Activated T-helper 1 cell treated with anti-CD3 and anti-CD28 coated beads, Interleukin-12 subunit alpha, Interleukin-12 subunit beta, Interleukin-2, Interleukin-4 antibody, amounts not matched to agents 30 ng/mL and 10 ng/mL and 1 ng/mL, durations not matched to agents 14 hours and 24 hours and 36 hours (primary cell): ENCODE data around the gene TTLL6. TPM values are rescaled to one million over a fixed set of nuclear protein-coding genes. Genes with fewer than 3 reads are reported as not detected.
"Not testable (repeated sequence)": the region's sequence is repeated elsewhere in the genome, so short reads cannot be mapped to it uniquely, and the experiment has no call there.

Source experiments
- DNase-seq: peaks from one replicate; pipeline ENCODE4 v3.0.0; 2021; ENCODE audit warnings: low spot score
- H3K27ac Mint-ChIP-seq: one replicate; pipeline ENCODE4 v1.8.0; 2021; ENCODE audit warnings: mild to moderate bottlenecking, mixed read lengths
- H3K27me3 Mint-ChIP-seq: one replicate; pipeline ENCODE4 v1.8.0; 2022; ENCODE audit warnings: mild to moderate bottlenecking, moderate library complexity, mixed read lengths; ENCODE audit not compliant: insufficient read depth
- H3K36me3 Mint-ChIP-seq: one replicate; pipeline ENCODE4 v1.8.0; 2021; ENCODE audit warnings: low read depth, mixed read lengths
- H3K4me1 Mint-ChIP-seq: one replicate; pipeline ENCODE4 v1.8.0; 2021; ENCODE audit warnings: low read depth, mixed read lengths
- H3K4me3 Mint-ChIP-seq: one replicate; pipeline ENCODE4 v1.8.0; 2021; ENCODE audit warnings: mild to moderate bottlenecking, moderate library complexity, mixed read lengths
- H3K9me3 Mint-ChIP-seq: one replicate; pipeline ENCODE4 v1.8.0; 2021; ENCODE audit warnings: mixed read lengths
- intact Hi-C: fragments of 100-400 bp; cut with micrococcal nuclease; formaldehyde crosslinking; loops from one replicate; pipeline ENCODE4 v1.15.1; 2024
- total RNA-seq: library from RNA; stranded (reverse); gene quantifications from 2 replicates; pipeline ENCODE4 v1.2.3, GENCODE V29; 2022

Gene TTLL6
- total RNA-seq, 1 donor from 2014 or later, result not detected

DNA sequence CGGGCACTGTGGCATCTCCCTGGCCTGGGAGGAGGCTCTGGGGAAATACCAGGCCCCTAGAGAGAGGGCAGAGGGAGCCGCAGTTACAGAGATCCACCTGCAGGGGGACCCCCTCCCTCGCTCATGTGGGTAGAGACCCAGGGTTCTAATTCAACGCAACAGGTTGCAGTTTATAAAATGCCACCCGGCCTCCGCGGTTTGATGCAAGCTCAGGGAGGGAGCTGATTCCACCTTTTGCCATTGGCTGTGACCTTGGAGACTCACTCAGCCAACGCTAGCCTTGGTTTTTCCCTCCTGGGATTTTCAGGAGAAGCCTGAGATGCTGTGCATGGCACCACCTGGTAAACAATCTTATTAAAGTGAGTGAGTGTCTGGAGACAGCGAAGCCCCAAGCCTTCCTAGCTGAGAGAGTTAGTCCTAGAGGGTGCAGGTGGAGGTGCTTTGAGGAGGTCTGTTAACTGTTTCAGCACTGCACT, 12.1 kb downstream of the TTLL6 start:
- Mint-ChIP-seq H3K36me3 (no peaks in the 10 kb centered on the region), H3K4me1 (no peaks in the 10 kb centered on the region), H3K27me3 (peaks cover 27% of the 10 kb centered on the region), H3K9me3 (no peaks in the 10 kb centered on the region), H3K27ac (no peak overlapping the region), H3K4me3 (no peak overlapping the region)
- peak; percentile 54 for DNase-seq
- intact Hi-C loops, result loop anchor here (1.0 to 5.0 kb wide), 5 partner anchors 37 to 227 kb away; no protein-coding TSS in a partner anchor

- Mint-ChIP-seq H3K9me3 (no peaks in the 10 kb centered on the region), H3K4me1 (no peaks in the 10 kb centered on the region), H3K36me3 (no peaks in the 10 kb centered on the region), H3K27me3 (peaks cover 33% of the 10 kb centered on the region), H3K4me3 (no peak overlapping the region), H3K27ac (no peak overlapping the region)
- intact Hi-C loops, result no loop called here
- no peak for DNase-seq
These were observed 16.3 kb downstream of the TTLL6 start for GRCh38 chr17:48800626-48801217.

DNA sequence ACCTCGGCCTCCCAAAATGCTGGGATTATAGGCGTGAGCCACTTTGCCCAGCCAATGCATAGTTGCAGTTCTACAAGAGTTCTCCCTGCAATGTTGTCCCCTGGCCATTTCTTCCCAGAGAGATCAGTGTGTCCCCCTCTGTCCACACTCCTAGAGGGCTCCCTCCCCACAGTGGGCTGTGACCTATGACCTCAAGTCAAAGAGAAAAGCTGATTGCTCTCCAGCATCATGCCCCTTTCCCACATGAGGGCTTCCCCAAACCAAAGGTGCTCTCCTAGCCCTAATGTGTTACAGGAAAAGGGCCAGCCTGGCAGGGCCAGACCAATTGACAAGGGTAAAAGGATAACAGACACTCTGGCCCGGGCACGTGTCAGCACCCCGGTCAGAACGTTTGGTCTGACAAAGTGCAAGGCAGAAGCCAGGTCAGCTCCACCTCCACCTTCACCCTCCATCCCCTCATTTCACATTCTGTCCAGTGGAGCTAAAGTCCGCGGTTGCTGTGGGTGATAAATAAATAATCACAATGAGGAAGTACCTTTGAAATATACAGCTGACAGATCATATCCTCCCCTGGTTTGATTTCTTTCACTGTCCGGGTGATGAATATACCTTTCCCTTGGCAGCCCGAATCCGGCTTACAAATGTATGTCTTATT, 17.8 kb downstream of the TTLL6 start:
- H3K4me1 Mint-ChIP-seq, result no peaks in the 10 kb centered on the region
- no peaks in the 10 kb centered on the region for H3K36me3 Mint-ChIP-seq
- intact Hi-C loops, result loop anchor here (10.0 kb wide), 1 partner anchor 74 kb away; the partner anchor contains the start of genes HOXB13, PRAC1 and PRAC2
- H3K4me3 Mint-ChIP-seq, result no peak overlapping the region
- no peak for DNase-seq
- no peaks in the 10 kb centered on the region for H3K9me3 Mint-ChIP-seq
- peaks cover 28% of the 10 kb centered on the region for H3K27me3 Mint-ChIP-seq
- H3K27ac Mint-ChIP-seq, result no peak overlapping the region

- H3K27ac Mint-ChIP-seq, H3K4me3 Mint-ChIP-seq, DNase-seq, H3K36me3 Mint-ChIP-seq, H3K9me3 Mint-ChIP-seq: not testable (repeated sequence)
- intact Hi-C loops, result loop anchor here (10.0 kb wide), 1 partner anchor 71 kb away; the partner anchor contains the start of genes HOXB13, PRAC1 and PRAC2
- peaks cover 13% of the 10 kb centered on the region for H3K4me1 Mint-ChIP-seq
- peaks cover 34% of the 10 kb centered on the region for H3K27me3 Mint-ChIP-seq
These were observed 20.9 kb downstream of the TTLL6 start for GRCh38 chr17:48796163-48796522.

DNA sequence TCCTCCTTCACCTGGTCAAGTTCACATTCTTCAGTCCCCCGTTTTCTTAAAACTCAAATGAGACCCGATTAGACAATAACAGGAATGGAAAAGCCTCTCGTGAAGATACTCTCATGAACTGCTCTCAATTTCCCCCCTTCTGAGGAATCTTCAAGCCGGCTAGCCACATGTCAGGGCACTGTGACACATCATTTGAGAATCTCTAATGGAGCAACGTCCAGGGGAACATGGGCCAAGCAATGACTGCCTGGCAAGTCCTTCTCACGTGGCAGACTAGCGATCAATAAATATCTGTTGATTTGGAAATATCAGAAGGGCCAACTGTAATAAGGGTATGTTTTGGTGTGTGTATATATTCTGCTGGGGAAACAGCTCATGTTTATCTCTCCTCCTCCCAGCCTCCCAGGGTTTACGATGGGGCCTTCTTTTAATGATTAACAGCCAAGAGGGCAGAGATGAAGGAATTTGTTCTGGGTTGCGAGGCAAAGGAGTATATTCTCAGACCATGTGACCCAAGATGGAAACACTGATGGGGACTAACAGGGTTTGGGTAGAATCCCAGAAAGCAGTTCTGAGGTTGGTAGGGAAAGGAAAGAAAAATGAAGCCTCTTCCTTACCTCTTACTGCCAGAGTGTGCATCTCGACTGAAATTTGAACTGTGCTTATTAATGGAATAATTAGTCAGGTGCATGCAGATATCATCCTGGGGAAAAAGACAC, 21.4 kb downstream of the TTLL6 start:
- Mint-ChIP-seq H3K9me3 (no peaks in the 10 kb centered on the region), H3K27ac (no peak overlapping the region), H3K4me1 (peaks cover 14% of the 10 kb centered on the region), H3K36me3 (no peaks in the 10 kb centered on the region), H3K27me3 (peaks cover 32% of the 10 kb centered on the region), H3K4me3 (no peak overlapping the region)
- intact Hi-C loops, result loop anchor here (10.0 kb wide), 1 partner anchor 71 kb away; the partner anchor contains the start of genes HOXB13, PRAC1 and PRAC2
- no peak for DNase-seq

DNA sequence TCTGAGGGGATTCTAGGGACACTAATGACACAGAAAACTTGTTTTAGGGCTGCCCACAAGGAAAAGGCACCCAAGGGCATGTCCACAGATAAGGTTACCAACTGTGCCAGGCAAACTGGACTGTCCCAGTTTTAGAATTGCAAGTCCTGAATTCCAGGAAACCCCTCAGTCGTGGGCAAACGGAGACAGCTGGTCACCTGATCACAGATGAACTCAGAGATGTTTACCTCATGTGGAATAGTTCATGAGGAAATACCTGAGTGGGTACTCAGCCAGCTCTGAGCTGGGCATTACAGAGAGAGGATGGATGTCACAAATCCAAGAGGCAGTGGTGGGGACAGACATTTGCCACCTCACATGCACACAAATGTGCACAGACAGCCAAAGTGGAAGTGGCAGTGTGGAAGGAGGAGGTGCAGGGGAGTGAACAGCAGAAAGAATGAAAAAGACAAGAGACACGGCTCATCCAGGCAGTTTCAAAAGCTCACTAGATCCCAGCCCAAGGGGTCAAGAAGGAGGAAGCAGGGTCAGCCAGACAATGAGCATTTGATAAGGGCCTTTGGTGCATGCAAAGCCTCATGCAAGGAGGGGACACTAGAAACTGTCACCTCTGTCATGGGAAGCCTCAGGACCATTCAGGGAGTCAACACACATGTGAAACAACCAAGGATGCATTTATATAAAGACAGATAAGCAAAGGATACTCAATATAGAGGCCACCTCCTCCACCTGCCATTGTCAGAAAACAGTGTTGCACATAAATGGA, 24.8 kb downstream of the TTLL6 start:
- Mint-ChIP-seq H3K27ac (no peak overlapping the region), H3K36me3 (no peaks in the 10 kb centered on the region), H3K4me3 (no peak overlapping the region), H3K9me3 (no peaks in the 10 kb centered on the region), H3K27me3 (peaks cover 40% of the 10 kb centered on the region), H3K4me1 (peaks cover 14% of the 10 kb centered on the region)
- no peak for DNase-seq
- intact Hi-C loops, result loop anchor here (10.0 kb wide), 1 partner anchor 67 kb away; the partner anchor contains the start of genes HOXB13, PRAC1 and PRAC2

- Mint-ChIP-seq H3K27ac (no peak overlapping the region), H3K36me3 (no peaks in the 10 kb centered on the region), H3K27me3 (peaks cover 42% of the 10 kb centered on the region), H3K4me3 (no peak overlapping the region), H3K9me3 (no peaks in the 10 kb centered on the region), H3K4me1 (peaks cover 14% of the 10 kb centered on the region)
- intact Hi-C loops, result loop anchor here (2.0 to 10.0 kb wide), 2 partner anchors 67 to 113 kb away; partner anchors contain the start of genes HOXB13, PRAC1 and PRAC2
- no peak for DNase-seq
These were observed 25.6 kb downstream of the TTLL6 start for GRCh38 chr17:48791128-48792032.

GRCh38 chr17:48790607-48791127, 26.4 kb downstream of the TTLL6 start:
- no peak overlapping the region for H3K27ac Mint-ChIP-seq

GRCh38 chr17:48787828-48788227, 29.2 kb downstream of the TTLL6 start:
- H3K9me3 Mint-ChIP-seq, result no peaks in the 10 kb centered on the region
- DNase-seq, result no peak
- H3K27ac Mint-ChIP-seq, result no peak overlapping the region
- intact Hi-C loops, result no loop called here
- no peaks in the 10 kb centered on the region for H3K36me3 Mint-ChIP-seq
- H3K4me1 Mint-ChIP-seq, result peaks cover 14% of the 10 kb centered on the region
- no peak overlapping the region for H3K4me3 Mint-ChIP-seq
- H3K27me3 Mint-ChIP-seq, result peaks cover 37% of the 10 kb centered on the region

More at GRCh38 chr17:48790607-48791127, 26.4 kb downstream of the TTLL6 start:
- DNase-seq, result no peak
- Mint-ChIP-seq H3K4me1 (peaks cover 14% of the 10 kb centered on the region), H3K36me3 (no peaks in the 10 kb centered on the region), H3K27me3 (peaks cover 42% of the 10 kb centered on the region), H3K9me3 (no peaks in the 10 kb centered on the region), H3K4me3 (no peak overlapping the region)
- intact Hi-C loops, result loop anchor here (2.0 to 10.0 kb wide), 2 partner anchors 66 to 112 kb away; partner anchors contain the start of genes HOXB13, PRAC1 and PRAC2

- no peaks in the 10 kb centered on the region for H3K9me3 Mint-ChIP-seq
- no peak for DNase-seq
- intact Hi-C loops, result no loop called here
- H3K4me1 Mint-ChIP-seq, result no peaks in the 10 kb centered on the region
- no peaks in the 10 kb centered on the region for H3K36me3 Mint-ChIP-seq
- H3K27ac Mint-ChIP-seq, result no peak overlapping the region
- H3K4me3 Mint-ChIP-seq, result no peak overlapping the region
- H3K27me3 Mint-ChIP-seq, result peaks cover 36% of the 10 kb centered on the region
These were observed 37.6 kb downstream of the TTLL6 start for GRCh38 chr17:48779421-48779820.

GRCh38 chr17:48776602-48777001, 40.4 kb downstream of the TTLL6 start:
- no peaks in the 10 kb centered on the region for H3K36me3 Mint-ChIP-seq
- peaks cover 45% of the 10 kb centered on the region for H3K27me3 Mint-ChIP-seq
- no peak for DNase-seq
- no peak overlapping the region for H3K4me3 Mint-ChIP-seq
- intact Hi-C loops, result no loop called here
- H3K9me3 Mint-ChIP-seq, result no peaks in the 10 kb centered on the region
- H3K4me1 Mint-ChIP-seq, result no peaks in the 10 kb centered on the region
- H3K27ac Mint-ChIP-seq, result no peak overlapping the region
